HepG2 (cell line): ENCODE results near the gene CCDC9B. TPM values are rescaled to one million over a fixed set of nuclear protein-coding genes. Genes with fewer than 3 reads are reported as not detected.

ENCODE experiments used
- ARNT2 ChIP-seq: sonication (generic); formaldehyde crosslinking; IDR thresholded peaks from 2 replicates; pipeline ENCODE4 v1.8.0; 2022; ENCODE audit warnings: mild to moderate bottlenecking, low read depth, missing genetic modification reagents, moderate library complexity
- CCDC6 ChIP-seq: sonication (generic); formaldehyde crosslinking; IDR thresholded peaks from 2 replicates; pipeline ENCODE4 v1.8.1; 2022; ENCODE audit warnings: mild to moderate bottlenecking, missing genetic modification reagents, moderate library complexity
- ETV5 ChIP-seq: IDR thresholded peaks from 2 replicates; pipeline ENCODE4 v1.6.1; 2018; ENCODE audit warnings: missing biosample characterization, missing genetic modification reagents, inconsistent platforms, borderline replicate concordance
- KDM3A ChIP-seq: IDR thresholded peaks from 2 replicates; pipeline ENCODE4 v1.6.1; 2018; ENCODE audit warnings: low read depth, missing compliant biosample characterization
- NFIB ChIP-seq: sonication (generic); formaldehyde crosslinking; IDR thresholded peaks from 2 replicates; pipeline ENCODE4 v1.9.0; 2021; ENCODE audit warnings: missing genetic modification reagents, mild to moderate bottlenecking, borderline replicate concordance
- NONO ChIP-seq, 2 experiments: fragments of 450-650 bp in 1 of 2; sonication (generic) in 1 of 2; formaldehyde crosslinking in 1 of 2; IDR thresholded peaks in 1 of 2; conservative IDR thresholded peaks in 1 of 2; 2 replicates each; pipeline versions ENCODE4 v1.6.1 to v1.8.0; 2017 to 2022; ENCODE audit warnings: mild to moderate bottlenecking in 1 of 2, missing genetic modification reagents in 1 of 2, moderate library complexity in 1 of 2
- ONECUT2 ChIP-seq: sonication (generic); formaldehyde crosslinking; IDR thresholded peaks from 2 replicates; pipeline ENCODE4 v1.4.0; 2020; ENCODE audit warnings: missing genetic modification reagents
- POGK ChIP-seq: sonication (generic); formaldehyde crosslinking; conservative IDR thresholded peaks from 2 replicates; pipeline ENCODE4 v1.8.0; 2022; ENCODE audit warnings: mild to moderate bottlenecking, moderate library complexity, missing genetic modification reagents
- RNF219 ChIP-seq: sonication (generic); formaldehyde crosslinking; IDR thresholded peaks from 2 replicates; pipeline ENCODE4 v1.5.0; 2020; ENCODE audit warnings: mild to moderate bottlenecking, missing genetic modification reagents
- SMARCE1 ChIP-seq: fragments of 450-650 bp; IDR thresholded peaks from 2 replicates; pipeline ENCODE4 v1.6.1; 2017; ENCODE audit warnings: borderline replicate concordance
- TARDBP ChIP-seq: sonication (generic); formaldehyde crosslinking; IDR thresholded peaks from 2 replicates; pipeline ENCODE4 v1.8.0; 2022; ENCODE audit warnings: mild to moderate bottlenecking, missing genetic modification reagents
- TGIF2 ChIP-seq: IDR thresholded peaks from 2 replicates; pipeline ENCODE4 v1.6.1; 2016; ENCODE audit warnings: control low read depth, missing compliant biosample characterization
- ZNF556 ChIP-seq: sonication (generic); formaldehyde crosslinking; IDR thresholded peaks from 2 replicates; pipeline ENCODE4 v1.4.0; 2020; ENCODE audit warnings: mild to moderate bottlenecking, missing genetic modification reagents, borderline replicate concordance
- ZNF574 ChIP-seq: sonication (generic); formaldehyde crosslinking; IDR thresholded peaks from 2 replicates; pipeline ENCODE4 v1.4.0; 2020; ENCODE audit warnings: missing genetic modification reagents
- ZNF619 ChIP-seq: sonication (generic); formaldehyde crosslinking; IDR thresholded peaks from 2 replicates; pipeline ENCODE4 v1.4.0; 2020; ENCODE audit warnings: mild to moderate bottlenecking, missing genetic modification reagents
- ZNF710 ChIP-seq: sonication (generic); formaldehyde crosslinking; IDR thresholded peaks from 2 replicates; pipeline ENCODE4 v1.5.0; 2020; ENCODE audit warnings: mild to moderate bottlenecking, missing genetic modification reagents, borderline replicate concordance
- ZNF740 ChIP-seq: sonication (generic); formaldehyde crosslinking; IDR thresholded peaks from 2 replicates; pipeline ENCODE4 v1.4.0; 2020; ENCODE audit warnings: missing genetic modification reagents
- polyA plus RNA-seq, 8 experiments: library from polyadenylated mRNA; depleted of rRNA in 3 of 8; stranded (reverse) in 7 of 8; unstranded in 1 of 8; fragments of >200 nt; fragmentation: Illumina TruSeq in 4 of 8; extraction: Trizol in 4 of 8; gene quantifications; 2 replicates each; pipeline versions ENCODE4 v1.2.1 to v1.2.3, GENCODE V29; 2011 to 2016; ENCODE audit warnings: low read depth in 4 of 8, missing spikeins in 1 of 8, mixed read lengths in 1 of 8; ENCODE audit not compliant: insufficient read depth in 1 of 8
- total RNA-seq, 5 experiments: library from RNA; depleted of rRNA; stranded (reverse); fragments of >200 nt; fragmentation: Illumina TruSeq; extraction: Trizol; gene quantifications; 2 replicates each; pipeline ENCODE4 v1.2.3, GENCODE V29; 2016; ENCODE audit warnings: low read depth in 1 of 5

CCDC9B gene
- total and polyA plus RNA-seq, 2 of the 13 experiments (the other 11 are each of a cell fraction or from before 2014, with no cell fraction given), result 0.98 to 1.6 TPM

- TF ChIP-seq ZNF574 (CRISPR knock-in tag) (peak; percentile 89), ZNF619 (0 out of 2 replicates have a peak, but pooled peaks have one; percentile 1), ONECUT2 (no peak), NFIB (CRISPR knock-in tag) (no peak), POGK (CRISPR knock-in tag) (peak; percentile 54), KDM3A (CRISPR knock-in tag) (peak; percentile 45; the same call in 1 of the 2 replicates), RNF219 (no peak), CCDC6 (CRISPR knock-in tag) (peak; percentile 70; the same call in 1 of the 2 replicates), ZNF556 (CRISPR knock-in tag) (0 out of 2 replicates have a peak, but pooled peaks have one; percentile 25), SMARCE1 (no peak), TARDBP (CRISPR knock-in tag) (no peak), ETV5 (peak; percentile 85; the same call in 1 of the 2 replicates), TGIF2 (CRISPR knock-in tag) (peak; percentile 98), ZNF740 (CRISPR knock-in tag) (peak; percentile 86), NONO (IDR thresholded peaks at IDR 0.05) (no peak), NONO (CRISPR knock-in tag; conservative IDR thresholded peaks at IDR 0.05) (0 out of 2 replicates have a peak, but pooled peaks have one; percentile 32), ZNF710 (CRISPR knock-in tag) (peak; percentile 40; the same call in 1 of the 2 replicates), ARNT2 (CRISPR knock-in tag) (0 out of 2 replicates have a peak, but pooled peaks have one; percentile 29)
Observed at GRCh38 chr15:40323239-40323952, 17.3 kb downstream of the CCDC9B start, which contains the start of gene INAFM2 (continued).
